SK-N-MC (cell line): ENCODE data around the gene AP5B1.

Experiments
- EZH2 ChIP-seq: fragments of 200-600 bp; sonication (generic); IDR thresholded peaks from one replicate; pipeline ENCODE4 v1.6.1; 2017; ENCODE audit warnings: antibody characterized with exemption
- FOXP2 ChIP-seq: optimal IDR thresholded peaks from 2 replicates; pipeline ENCODE3; 2011; ENCODE audit warnings: mild to moderate bottlenecking, moderate library complexity; ENCODE audit not compliant: insufficient read depth; ENCODE audit errors: extremely low read length, control extremely low read depth
- POLR2AphosphoS5 ChIP-seq: IDR thresholded peaks from 2 replicates; pipeline ENCODE4 v1.6.1; 2012; ENCODE audit warnings: mild to moderate bottlenecking, low read depth, low read length, borderline replicate concordance

DNA sequence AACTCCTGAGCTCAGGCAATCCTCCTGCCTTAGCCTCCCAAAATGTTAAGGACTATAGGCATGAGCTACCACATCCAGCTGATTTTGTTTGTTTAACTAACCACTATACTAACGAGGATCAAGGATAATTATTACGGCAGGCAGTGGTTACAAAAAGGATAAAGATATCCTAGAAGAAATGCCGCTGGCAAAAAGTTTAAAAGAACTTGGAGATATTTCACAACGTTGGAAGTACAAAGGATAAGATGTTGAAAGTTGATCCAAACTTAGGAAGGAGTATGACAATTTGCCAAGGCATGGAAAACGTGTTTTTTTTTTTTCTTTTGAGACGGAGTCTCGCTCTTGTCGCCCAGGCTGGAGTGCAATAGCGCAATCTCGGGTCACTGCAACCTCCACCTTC is 13.4 kb downstream of the AP5B1 start:
- no peak for TF ChIP-seq EZH2
- no peak for TF ChIP-seq POLR2AphosphoS5
- TF ChIP-seq FOXP2 = no peak
